Tibial nerve (tissue), 3 donors: ENCODE results near the gene ATP5MC3.

ENCODE experiments used
- POLR2A ChIP-seq, 2 donors: fragments of 450-650 bp; IDR thresholded peaks; one replicate each; pipeline ENCODE4 v1.6.1; 2017; ENCODE audit warnings: antibody characterized with exemption in 2 of 2, mild to moderate bottlenecking in 2 of 2, moderate library complexity in 2 of 2
- TF ChIP-seq, protein P1 (sequence below), 5 experiments: fragments of 200-600 bp in 3 of 5; fragments of 450-650 bp in 2 of 5; sonication (generic) in 3 of 5; IDR thresholded peaks; one replicate each; pipeline ENCODE4 v1.5.1; 2016 to 2019; ENCODE audit warnings: antibody characterized with exemption in 5 of 5, mild to moderate bottlenecking in 3 of 5, moderate library complexity in 2 of 5

DNA sequence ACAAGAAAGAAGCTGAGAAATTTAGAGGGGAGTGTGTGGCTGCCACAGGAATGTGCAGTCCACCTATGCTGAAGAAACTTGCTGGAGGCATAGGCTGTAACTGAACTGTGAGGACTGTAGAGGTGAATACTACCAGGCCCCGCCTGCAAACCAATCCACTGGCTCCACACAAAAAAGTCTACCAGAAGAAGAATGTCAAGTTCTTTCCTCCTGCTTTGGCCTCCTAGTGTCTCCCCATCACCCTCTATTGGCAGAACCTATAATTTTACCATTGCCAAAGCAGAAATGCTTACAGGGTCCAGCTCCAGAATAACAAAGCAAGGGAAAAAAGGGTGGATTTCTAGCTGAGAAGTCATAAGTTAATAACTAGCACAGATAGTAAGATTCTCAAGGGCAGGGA lies 5.9 kb upstream of the ATP5MC3 start:
- no peak for TF ChIP-seq POLR2A (IDR thresholded peaks at IDR 0.05)
- TF ChIP-seq, protein P1, sequence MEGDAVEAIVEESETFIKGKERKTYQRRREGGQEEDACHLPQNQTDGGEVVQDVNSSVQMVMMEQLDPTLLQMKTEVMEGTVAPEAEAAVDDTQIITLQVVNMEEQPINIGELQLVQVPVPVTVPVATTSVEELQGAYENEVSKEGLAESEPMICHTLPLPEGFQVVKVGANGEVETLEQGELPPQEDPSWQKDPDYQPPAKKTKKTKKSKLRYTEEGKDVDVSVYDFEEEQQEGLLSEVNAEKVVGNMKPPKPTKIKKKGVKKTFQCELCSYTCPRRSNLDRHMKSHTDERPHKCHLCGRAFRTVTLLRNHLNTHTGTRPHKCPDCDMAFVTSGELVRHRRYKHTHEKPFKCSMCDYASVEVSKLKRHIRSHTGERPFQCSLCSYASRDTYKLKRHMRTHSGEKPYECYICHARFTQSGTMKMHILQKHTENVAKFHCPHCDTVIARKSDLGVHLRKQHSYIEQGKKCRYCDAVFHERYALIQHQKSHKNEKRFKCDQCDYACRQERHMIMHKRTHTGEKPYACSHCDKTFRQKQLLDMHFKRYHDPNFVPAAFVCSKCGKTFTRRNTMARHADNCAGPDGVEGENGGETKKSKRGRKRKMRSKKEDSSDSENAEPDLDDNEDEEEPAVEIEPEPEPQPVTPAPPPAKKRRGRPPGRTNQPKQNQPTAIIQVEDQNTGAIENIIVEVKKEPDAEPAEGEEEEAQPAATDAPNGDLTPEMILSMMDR (IDR thresholded peaks at IDR 0.05), result no peak
